Spleen (tissue), 11 donors: ENCODE measurements around the gene FRMD7. TPM values are rescaled to one million over a fixed set of nuclear protein-coding genes. Genes with fewer than 3 reads are reported as not detected.
"Not testable (repeated sequence)": the region's sequence is repeated elsewhere in the genome, so short reads cannot be mapped to it uniquely, and the experiment has no call there.

Source experiments
- DNase-seq: peaks from one replicate; pipeline ENCODE4 v3.0.0-alpha.2; 2020
- H3K27ac ChIP-seq, 8 donors: fragments of 200-600 bp; sonication (generic) in 7 of 8; 1 replicate in 4 of 8; 2 replicates in 4 of 8; pipeline versions ENCODE4 v1.5.0 to v1.8.0; 2016 to 2021; ENCODE audit warnings: inconsistent platforms in 4 of 8, mild to moderate bottlenecking in 4 of 8, moderate library complexity in 1 of 8
- H3K27me3 ChIP-seq, 7 donors: fragments of 200-600 bp; sonication (generic) in 6 of 7; replicated peaks in 1 of 7; 1 replicate in 4 of 7; 2 replicates in 3 of 7; pipeline versions ENCODE4 v1.5.0 to v1.8.0; 2016 to 2021; ENCODE audit warnings: inconsistent platforms in 3 of 7, mild to moderate bottlenecking in 1 of 7
- H3K36me3 ChIP-seq, 6 donors: fragments of 200-600 bp; sonication (generic) in 5 of 6; 1 replicate in 4 of 6; 2 replicates in 2 of 6; pipeline versions ENCODE4 v1.5.0 to v1.8.0; 2016 to 2021; ENCODE audit warnings: inconsistent platforms in 2 of 6
- H3K4me1 ChIP-seq, 6 donors: fragments of 200-600 bp; sonication (generic) in 5 of 6; 1 replicate in 3 of 6; 2 replicates in 3 of 6; pipeline versions ENCODE4 v1.5.0 to v1.8.0; 2016 to 2021; ENCODE audit warnings: inconsistent platforms in 3 of 6
- H3K4me3 ChIP-seq, 8 donors: fragments of 200-600 bp; sonication (generic) in 7 of 8; 1 replicate in 4 of 8; 2 replicates in 4 of 8; pipeline versions ENCODE4 v1.5.0 to v1.8.0; 2016 to 2021; ENCODE audit warnings: inconsistent platforms in 4 of 8, mild to moderate bottlenecking in 4 of 8, moderate library complexity in 2 of 8
- H3K9me3 ChIP-seq, 8 donors: fragments of 200-600 bp; sonication (generic) in 7 of 8; 1 replicate in 4 of 8; 2 replicates in 4 of 8; pipeline versions ENCODE4 v1.5.0 to v1.8.0; 2016 to 2021; ENCODE audit warnings: inconsistent platforms in 4 of 8
- POLR2A ChIP-seq, 3 donors: fragments of 450-650 bp; IDR thresholded peaks; one replicate each; pipeline ENCODE4 v1.5.1; 2017; ENCODE audit warnings: antibody characterized with exemption in 3 of 3, mild to moderate bottlenecking in 1 of 3
- POLR2AphosphoS5 ChIP-seq, 3 donors: sonication (generic); formaldehyde crosslinking; IDR thresholded peaks; one replicate each; pipeline ENCODE4 v1.5.1; 2017; ENCODE audit warnings: antibody characterized with exemption in 3 of 3
- WGBS, 5 donors: extraction: QIAGEN DNeasy Blood & Tissue Kit in 3 of 5; methylation state at CpG; one replicate each; pipeline versions ENCODE4 v1.1.5 to v1.1.7; 2013 to 2018; 5-methylcytosine and 5-hydroxymethylcytosine counted together
- intact Hi-C: fragments of 100-400 bp; cut with DNase I; formaldehyde crosslinking; loops from one replicate; pipeline ENCODE4 v1.15.0; 2023; ENCODE audit warnings: low total_unique reads
- polyA plus RNA-seq, 3 donors: library from polyadenylated mRNA; stranded (reverse); fragments of 200-250 nt; gene quantifications; one replicate each; pipeline ENCODE4 v1.2.1, GENCODE V29; 2013
- total RNA-seq, 7 donors: library from RNA; depleted of rRNA in 3 of 7; stranded (reverse); fragments of >200 nt in 3 of 7; fragmentation: NEBNext Ultra II Directional in 4 of 7; extraction: Animal tissue kit (Norgen Biotek cat#: 25700) in 4 of 7; gene quantifications; one replicate each; pipeline versions ENCODE4 v1.1.0 to v1.2.1, GENCODE V29; 2016 to 2021
- TF ChIP-seq, protein P1 (sequence below), 11 experiments: fragments of 200-600 bp in 7 of 11; fragments of 450-650 bp in 4 of 11; sonication (generic) in 4 of 11; IDR thresholded peaks in 8 of 11; conservative IDR thresholded peaks in 3 of 11; 1 replicate in 7 of 11; 2 replicates in 4 of 11; pipeline versions ENCODE4 v1.4.0 to v1.8.0; 2016 to 2021; ENCODE audit warnings: antibody characterized with exemption in 11 of 11, inconsistent platforms in 4 of 11, mild to moderate bottlenecking in 1 of 11
- donor health status: healthy with polysubstance abuse.
- donor health status: DM: no; HTN: no; CAD: no; lungs with moderate emphysema.
- donor health status: DM: no; HTN: no; CAD: no.
- donor health status: Bipolar disorder and iron deficiency.
- donor health status: healthy.
- donor health status: DM: no; HTN: no; CAD: no.
- donor health status: DM: yes; HTN: yes; CAD: no.

Gene FRMD7
- total and polyA plus RNA-seq, 10 donors = 0.46 TPM; not detected in 9

DNA sequence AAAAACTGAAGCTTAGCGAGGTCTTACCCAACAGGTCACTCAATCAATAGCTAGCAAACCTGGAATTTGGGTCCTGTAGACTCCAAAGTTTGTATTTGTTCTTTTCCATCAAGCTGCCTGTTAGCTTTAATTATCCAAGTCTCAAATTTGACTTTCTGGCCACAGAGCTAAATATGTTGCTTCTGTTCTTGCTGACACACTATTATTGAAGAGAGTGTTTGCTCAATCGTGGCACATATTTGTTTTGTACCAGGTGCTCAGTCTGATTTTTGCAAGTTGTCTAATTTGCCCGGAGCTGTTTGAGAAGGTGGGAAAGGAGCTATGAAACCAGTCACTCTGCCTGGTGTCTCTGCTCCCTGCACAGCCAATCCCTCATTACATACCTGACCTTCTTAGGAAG is 41.7 kb upstream of the FRMD7 start:
- DNase-seq = no peak
- H3K27me3 ChIP-seq = peaks cover 0 to 4% (median 0%) of the 10 kb centered on the region in 7 donors
- 68 to 94% (median 91%) methylated on average over 3 of the region's 3 CpGs for WGBS, 5 donors
- H3K4me3 ChIP-seq = no peak overlapping the region
- peaks cover 0 to 13% (median 0%) of the 10 kb centered on the region in 8 donors for H3K9me3 ChIP-seq
- TF ChIP-seq POLR2AphosphoS5 (IDR thresholded peaks at IDR 0.05) (no peak), POLR2A (IDR thresholded peaks at IDR 0.05) (no peak)
- no peaks in the 10 kb centered on the region for H3K4me1 ChIP-seq
- H3K36me3 ChIP-seq = no peaks in the 10 kb centered on the region
- intact Hi-C loops = no loop called here
- no peak overlapping the region for H3K27ac ChIP-seq

DNA sequence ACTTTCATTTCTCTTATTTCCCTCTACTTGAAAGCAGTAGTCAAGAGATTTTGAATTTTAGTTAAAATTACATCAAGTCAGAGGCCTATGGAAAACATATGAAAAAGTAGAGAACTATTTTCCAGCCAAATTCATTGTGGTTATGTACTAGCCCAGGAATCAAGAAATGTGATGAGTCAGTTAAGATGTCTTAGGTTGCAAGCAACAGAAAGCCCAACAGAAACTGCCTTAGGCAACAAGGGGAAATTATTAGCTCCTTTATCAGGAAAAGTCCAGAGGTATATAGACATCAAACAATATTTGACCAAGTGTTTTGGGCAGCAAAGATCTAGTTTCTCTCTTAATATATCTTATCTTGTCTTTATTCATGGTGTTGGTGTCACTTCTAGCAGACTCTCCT is 37.8 kb upstream of the FRMD7 start:
- Histone ChIP-seq H3K36me3 (no peaks in the 10 kb centered on the region), H3K4me1 (no peaks in the 10 kb centered on the region), H3K4me3 (no peak overlapping the region), H3K27ac (no peak overlapping the region), H3K27me3 (peaks cover 0 to 8% (median 0%) of the 10 kb centered on the region in 7 donors), H3K9me3 (peaks cover 0 to 21% (median 0%) of the 10 kb centered on the region in 8 donors)
- intact Hi-C loops = no loop called here
- DNase-seq = no peak
- no peak for TF ChIP-seq POLR2A (IDR thresholded peaks at IDR 0.05)
- no peak for TF ChIP-seq POLR2AphosphoS5 (IDR thresholded peaks at IDR 0.05)
- TF ChIP-seq, protein P1, sequence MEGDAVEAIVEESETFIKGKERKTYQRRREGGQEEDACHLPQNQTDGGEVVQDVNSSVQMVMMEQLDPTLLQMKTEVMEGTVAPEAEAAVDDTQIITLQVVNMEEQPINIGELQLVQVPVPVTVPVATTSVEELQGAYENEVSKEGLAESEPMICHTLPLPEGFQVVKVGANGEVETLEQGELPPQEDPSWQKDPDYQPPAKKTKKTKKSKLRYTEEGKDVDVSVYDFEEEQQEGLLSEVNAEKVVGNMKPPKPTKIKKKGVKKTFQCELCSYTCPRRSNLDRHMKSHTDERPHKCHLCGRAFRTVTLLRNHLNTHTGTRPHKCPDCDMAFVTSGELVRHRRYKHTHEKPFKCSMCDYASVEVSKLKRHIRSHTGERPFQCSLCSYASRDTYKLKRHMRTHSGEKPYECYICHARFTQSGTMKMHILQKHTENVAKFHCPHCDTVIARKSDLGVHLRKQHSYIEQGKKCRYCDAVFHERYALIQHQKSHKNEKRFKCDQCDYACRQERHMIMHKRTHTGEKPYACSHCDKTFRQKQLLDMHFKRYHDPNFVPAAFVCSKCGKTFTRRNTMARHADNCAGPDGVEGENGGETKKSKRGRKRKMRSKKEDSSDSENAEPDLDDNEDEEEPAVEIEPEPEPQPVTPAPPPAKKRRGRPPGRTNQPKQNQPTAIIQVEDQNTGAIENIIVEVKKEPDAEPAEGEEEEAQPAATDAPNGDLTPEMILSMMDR (IDR thresholded peaks at IDR 0.05 in 8 of 11, conservative IDR thresholded peaks at IDR 0.05 in 3 of 11) = no peak

DNA sequence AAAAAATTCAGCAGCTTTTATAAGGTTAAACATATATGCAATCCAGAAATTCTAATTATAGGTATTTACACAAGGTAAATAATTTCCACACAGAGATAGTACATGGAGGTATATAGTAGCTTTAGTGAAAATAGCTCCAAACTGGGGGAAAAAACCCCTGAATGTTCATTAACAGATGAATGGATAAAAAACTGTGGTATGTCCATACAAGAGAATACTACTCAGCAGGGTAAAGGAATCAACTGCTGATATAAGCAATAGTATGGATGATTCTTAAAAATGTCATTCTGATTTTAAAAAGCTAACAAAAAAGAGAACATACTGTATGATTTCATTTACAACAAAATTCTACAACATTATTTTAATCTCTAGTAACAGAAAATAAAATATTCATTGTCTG is 37.2 kb upstream of the FRMD7 start:
- no peak overlapping the region for H3K4me3 ChIP-seq
- TF ChIP-seq POLR2AphosphoS5 (IDR thresholded peaks at IDR 0.05) = no peak
- TF ChIP-seq, protein P1 (IDR thresholded peaks at IDR 0.05 in 8 of 11, conservative IDR thresholded peaks at IDR 0.05 in 3 of 11) = no peak
- no peak for TF ChIP-seq POLR2A (IDR thresholded peaks at IDR 0.05)
- H3K27me3 ChIP-seq = peaks cover 0 to 8% (median 0%) of the 10 kb centered on the region in 7 donors
- no peak for DNase-seq
- no peak overlapping the region for H3K27ac ChIP-seq
- no peaks in the 10 kb centered on the region for H3K4me1 ChIP-seq
- peaks cover 0 to 21% (median 0%) of the 10 kb centered on the region in 8 donors for H3K9me3 ChIP-seq
- H3K36me3 ChIP-seq = no peaks in the 10 kb centered on the region
- intact Hi-C loops = no loop called here

DNA sequence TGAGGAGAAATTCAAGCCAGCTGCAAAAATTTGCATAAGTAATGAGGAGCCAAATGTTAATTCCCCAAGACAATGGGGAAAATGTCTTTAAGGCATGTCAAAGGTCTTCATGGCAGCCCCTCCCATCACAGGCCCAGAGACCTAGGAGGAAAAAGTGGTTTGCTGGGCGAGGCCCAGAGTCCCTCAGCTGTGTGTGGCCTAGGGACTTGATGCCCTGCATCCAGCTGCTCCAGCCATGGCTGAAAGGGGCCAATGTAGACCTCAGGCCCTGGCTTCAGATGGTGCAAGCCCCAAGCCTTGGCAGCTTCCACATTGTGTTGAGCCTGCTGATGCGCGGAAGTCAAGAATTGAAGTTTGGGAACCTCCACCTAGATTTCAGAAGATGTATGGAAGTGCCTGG is 35.3 kb upstream of the FRMD7 start:
- H3K36me3 ChIP-seq, H3K27ac ChIP-seq, H3K4me3 ChIP-seq, H3K27me3 ChIP-seq, H3K4me1 ChIP-seq, intact Hi-C loops, DNase-seq: not testable (repeated sequence)
- H3K9me3 ChIP-seq = peaks cover 0 to 21% (median 0%) of the 10 kb centered on the region in 8 donors
- 81 to 97% (median 86%) methylated on average over 3 of the region's 3 CpGs; no CpG with 5 or more reads in 1 of the 5 donors for WGBS, 5 donors

DNA sequence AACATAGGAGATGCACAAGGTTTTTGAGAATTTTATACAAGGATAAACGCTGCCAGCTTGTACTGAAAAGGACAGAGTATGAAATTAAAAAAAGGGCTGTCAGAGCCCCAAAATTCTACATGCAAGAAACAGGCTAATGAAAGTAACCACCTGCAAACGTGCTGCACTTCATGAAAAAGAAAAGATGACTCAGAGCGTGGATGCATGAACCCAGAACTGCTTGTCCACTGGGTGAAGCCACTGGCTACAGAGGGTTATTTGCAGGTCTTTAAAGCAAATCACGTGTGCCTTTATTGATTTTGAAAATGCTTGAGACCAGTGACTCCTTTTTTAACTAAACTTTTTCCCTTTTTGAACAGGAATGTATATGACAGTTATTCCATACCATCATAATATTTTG is 25.3 kb upstream of the FRMD7 start:
- H3K9me3 ChIP-seq = no peaks in the 10 kb centered on the region
- H3K27ac ChIP-seq = no peak overlapping the region
- H3K4me3 ChIP-seq = no peak overlapping the region
- H3K4me1 ChIP-seq = no peaks in the 10 kb centered on the region
- WGBS, 5 donors = 53 to 84% (median 70%) methylated on average over 4 of the region's 4 CpGs
- DNase-seq = no peak
- no peaks in the 10 kb centered on the region for H3K27me3 ChIP-seq
- no peaks in the 10 kb centered on the region for H3K36me3 ChIP-seq
- intact Hi-C loops = no loop called here
- no peak for TF ChIP-seq POLR2A (IDR thresholded peaks at IDR 0.05)
- no peak for TF ChIP-seq POLR2AphosphoS5 (IDR thresholded peaks at IDR 0.05)
- TF ChIP-seq, protein P1 (IDR thresholded peaks at IDR 0.05 in 8 of 11, conservative IDR thresholded peaks at IDR 0.05 in 3 of 11) = no peak
